ENCODE data around the gene OCA2. TPM values are rescaled to one million over a fixed set of nuclear protein-coding genes. Genes with fewer than 3 reads are reported as not detected.

Gene OCA2
- total RNA-seq, 1 donor from 2014 or later, result 1.7 TPM

DNA sequence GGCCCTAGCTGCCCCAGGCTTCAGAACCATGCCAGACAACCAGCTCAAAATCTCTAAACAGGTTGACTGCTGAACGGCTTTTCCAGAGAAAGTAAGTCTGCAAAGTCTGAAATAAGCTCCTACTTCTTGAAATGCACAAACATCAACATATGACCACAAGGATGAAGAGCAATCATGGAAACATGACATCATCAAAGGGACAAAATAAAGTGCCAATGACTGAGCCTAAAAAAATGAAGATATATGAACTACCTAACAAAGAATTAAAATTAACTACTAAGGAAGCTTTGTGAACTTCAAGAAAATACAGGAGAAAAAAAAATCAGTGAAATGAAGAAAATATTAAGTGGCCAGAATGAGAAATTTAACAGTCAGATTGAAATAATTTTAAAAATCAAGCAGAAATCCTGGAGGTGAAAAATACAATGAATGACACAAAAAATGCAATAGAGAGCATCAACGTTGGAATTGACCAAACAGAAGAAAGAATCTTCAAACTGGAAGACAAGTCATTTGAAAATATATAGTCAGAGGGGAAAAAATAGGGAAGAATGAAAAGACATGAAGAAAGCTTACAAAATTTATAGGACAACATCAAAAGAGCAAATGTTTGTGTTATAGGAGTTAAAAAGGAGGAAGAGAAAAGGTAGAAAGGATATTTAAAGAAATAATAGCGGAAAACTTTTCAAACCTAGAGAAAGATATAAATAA is 364.2 kb downstream of the OCA2 start:
- H3K36me3 Mint-ChIP-seq (ENCODE audit: unreplicated experiment), result peaks cover 26% of the 10 kb centered on the region
- H3K27ac Mint-ChIP-seq (ENCODE audit: unreplicated experiment), result no peak overlapping the region
- TF ChIP-seq, protein P1, sequence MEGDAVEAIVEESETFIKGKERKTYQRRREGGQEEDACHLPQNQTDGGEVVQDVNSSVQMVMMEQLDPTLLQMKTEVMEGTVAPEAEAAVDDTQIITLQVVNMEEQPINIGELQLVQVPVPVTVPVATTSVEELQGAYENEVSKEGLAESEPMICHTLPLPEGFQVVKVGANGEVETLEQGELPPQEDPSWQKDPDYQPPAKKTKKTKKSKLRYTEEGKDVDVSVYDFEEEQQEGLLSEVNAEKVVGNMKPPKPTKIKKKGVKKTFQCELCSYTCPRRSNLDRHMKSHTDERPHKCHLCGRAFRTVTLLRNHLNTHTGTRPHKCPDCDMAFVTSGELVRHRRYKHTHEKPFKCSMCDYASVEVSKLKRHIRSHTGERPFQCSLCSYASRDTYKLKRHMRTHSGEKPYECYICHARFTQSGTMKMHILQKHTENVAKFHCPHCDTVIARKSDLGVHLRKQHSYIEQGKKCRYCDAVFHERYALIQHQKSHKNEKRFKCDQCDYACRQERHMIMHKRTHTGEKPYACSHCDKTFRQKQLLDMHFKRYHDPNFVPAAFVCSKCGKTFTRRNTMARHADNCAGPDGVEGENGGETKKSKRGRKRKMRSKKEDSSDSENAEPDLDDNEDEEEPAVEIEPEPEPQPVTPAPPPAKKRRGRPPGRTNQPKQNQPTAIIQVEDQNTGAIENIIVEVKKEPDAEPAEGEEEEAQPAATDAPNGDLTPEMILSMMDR (IDR thresholded peaks at IDR 0.05; ENCODE audit: partially characterized antibody, unreplicated experiment), result no peak
- DNase-seq, result no peak
- peaks cover 10% of the 10 kb centered on the region for H3K9me3 Mint-ChIP-seq (ENCODE audit: unreplicated experiment)
- peaks cover 2% of the 10 kb centered on the region for H3K27me3 Mint-ChIP-seq (ENCODE audit: unreplicated experiment)
- no peaks in the 10 kb centered on the region for H3K4me1 Mint-ChIP-seq (ENCODE audit: low read depth, unreplicated experiment)
- no peak overlapping the region for H3K4me3 Mint-ChIP-seq (ENCODE audit: unreplicated experiment)

DNA sequence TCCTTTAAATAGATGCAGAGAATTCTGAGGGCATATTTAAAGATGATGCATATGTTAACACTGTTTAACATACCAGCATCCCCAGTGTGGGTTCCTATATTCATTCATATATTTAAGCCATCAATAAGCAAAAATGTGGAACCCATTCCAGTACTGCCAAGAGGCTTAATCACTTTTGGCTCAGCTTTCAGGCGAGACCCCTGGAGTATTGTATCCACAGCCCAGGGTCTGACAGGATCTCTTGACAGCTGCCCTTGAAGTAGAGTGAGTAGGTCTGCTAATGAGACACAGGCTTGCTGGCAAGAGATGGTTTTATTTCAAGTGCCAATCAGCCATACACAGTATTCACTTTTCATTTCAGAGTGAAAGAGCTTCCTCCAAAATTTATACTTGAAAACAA is 367.3 kb downstream of the OCA2 start:
- Mint-ChIP-seq H3K9me3 (ENCODE audit: unreplicated experiment) (peaks cover 9% of the 10 kb centered on the region), H3K4me1 (ENCODE audit: low read depth, unreplicated experiment) (no peaks in the 10 kb centered on the region), H3K27me3 (ENCODE audit: unreplicated experiment) (peaks cover 5% of the 10 kb centered on the region), H3K36me3 (ENCODE audit: unreplicated experiment) (peaks cover 21% of the 10 kb centered on the region), H3K27ac (ENCODE audit: unreplicated experiment) (no peak overlapping the region), H3K4me3 (ENCODE audit: unreplicated experiment) (no peak overlapping the region)
- TF ChIP-seq, protein P1 (IDR thresholded peaks at IDR 0.05; ENCODE audit: partially characterized antibody, unreplicated experiment), result no peak
- DNase-seq, result no peak

DNA sequence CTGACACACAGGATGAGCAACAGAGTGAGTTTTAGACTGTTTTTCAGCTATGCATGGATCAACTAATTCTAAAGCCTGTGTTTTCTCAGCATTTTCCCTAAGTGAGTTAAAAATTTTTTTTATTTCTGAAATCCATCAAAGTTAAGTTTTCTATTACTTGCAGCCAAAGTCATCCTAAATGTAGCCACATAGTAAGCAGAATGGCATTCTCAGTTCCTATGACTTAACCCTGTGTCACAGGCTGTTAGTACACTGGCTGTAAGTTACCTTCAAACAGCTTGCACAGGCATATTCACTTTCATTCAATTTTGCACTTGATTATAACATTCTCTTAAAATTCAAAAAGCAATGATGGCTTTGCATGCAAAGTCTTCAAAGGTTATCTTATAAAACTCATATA is 368.2 kb downstream of the OCA2 start:
- Mint-ChIP-seq H3K36me3 (ENCODE audit: unreplicated experiment) (peaks cover 21% of the 10 kb centered on the region), H3K4me3 (ENCODE audit: unreplicated experiment) (no peak overlapping the region), H3K27ac (ENCODE audit: unreplicated experiment) (no peak overlapping the region), H3K9me3 (ENCODE audit: unreplicated experiment) (peaks cover 9% of the 10 kb centered on the region), H3K27me3 (ENCODE audit: unreplicated experiment) (peaks cover 5% of the 10 kb centered on the region), H3K4me1 (ENCODE audit: low read depth, unreplicated experiment) (no peaks in the 10 kb centered on the region)
- TF ChIP-seq, protein P1 (IDR thresholded peaks at IDR 0.05; ENCODE audit: partially characterized antibody, unreplicated experiment), result no peak
- DNase-seq, result no peak

DNA sequence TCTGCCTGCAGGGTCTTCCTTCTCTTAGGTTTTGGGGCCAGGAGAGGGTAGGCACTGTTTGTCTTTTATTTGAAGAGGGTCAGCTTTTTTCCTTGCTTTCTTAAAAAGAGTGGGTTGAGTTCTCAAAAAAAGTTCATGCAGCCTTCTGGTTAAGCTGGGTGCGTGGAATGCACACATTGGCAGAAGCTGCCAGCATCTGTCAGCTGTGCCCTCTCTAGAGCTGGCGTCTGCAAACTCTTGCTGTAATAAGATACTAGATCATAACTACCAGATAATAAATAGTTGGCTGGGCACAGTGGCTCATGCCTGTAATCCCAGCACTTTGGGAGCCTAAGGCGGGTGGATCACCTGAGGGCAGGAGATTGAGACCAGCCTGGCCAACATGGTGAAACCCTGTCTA is 373.4 kb downstream of the OCA2 start:
- no peaks in the 10 kb centered on the region for H3K36me3 Mint-ChIP-seq (ENCODE audit: unreplicated experiment)
- no peak overlapping the region for H3K27ac Mint-ChIP-seq (ENCODE audit: unreplicated experiment)
- TF ChIP-seq, protein P1 (IDR thresholded peaks at IDR 0.05; ENCODE audit: partially characterized antibody, unreplicated experiment), result no peak

DNA sequence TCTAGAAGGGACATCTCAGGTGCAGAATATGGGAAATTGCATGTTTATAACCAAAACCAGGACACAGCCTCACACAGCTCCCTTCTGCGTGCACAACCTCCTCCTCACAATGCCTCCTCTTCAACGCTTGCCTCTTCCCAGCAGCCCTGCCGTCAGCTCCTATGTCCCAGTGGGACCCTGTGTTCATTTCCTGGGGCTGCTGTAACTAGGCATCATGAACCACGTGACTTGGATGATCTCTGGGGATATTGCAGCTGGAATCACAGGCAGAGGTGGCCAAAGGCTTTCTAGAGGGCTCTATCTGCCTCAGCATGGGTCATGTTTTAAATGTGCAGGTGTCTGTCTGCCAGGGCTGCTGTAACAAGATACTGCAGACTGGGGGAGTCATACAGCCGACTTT is 375.3 kb downstream of the OCA2 start:
- Mint-ChIP-seq H3K9me3 (ENCODE audit: unreplicated experiment) (no peaks in the 10 kb centered on the region), H3K36me3 (ENCODE audit: unreplicated experiment) (peaks cover 10% of the 10 kb centered on the region), H3K4me3 (ENCODE audit: unreplicated experiment) (no peak overlapping the region), H3K27ac (ENCODE audit: unreplicated experiment) (no peak overlapping the region), H3K27me3 (ENCODE audit: unreplicated experiment) (peaks cover 7% of the 10 kb centered on the region), H3K4me1 (ENCODE audit: low read depth, unreplicated experiment) (peaks cover 3% of the 10 kb centered on the region)
- DNase-seq, result no peak
- TF ChIP-seq, protein P1 (IDR thresholded peaks at IDR 0.05; ENCODE audit: partially characterized antibody, unreplicated experiment), result no peak

More for the DNA sequence above, 373.4 kb downstream of the OCA2 start:
- no peak for DNase-seq
- H3K27me3 Mint-ChIP-seq (ENCODE audit: unreplicated experiment), result peaks cover 8% of the 10 kb centered on the region
- no peak overlapping the region for H3K4me3 Mint-ChIP-seq (ENCODE audit: unreplicated experiment)
- H3K4me1 Mint-ChIP-seq (ENCODE audit: low read depth, unreplicated experiment), result peaks cover 3% of the 10 kb centered on the region
- H3K9me3 Mint-ChIP-seq (ENCODE audit: unreplicated experiment), result no peaks in the 10 kb centered on the region

All from glutamatergic neuron (in vitro differentiated cells).